Loucy (cell line): ENCODE measurements around the gene GRID1.

ENCODE experiments used
- H2AFZ ChIP-seq: fragments of 200-600 bp; sonication (generic); 2 replicates; pipeline ENCODE4 v1.6.0; 2016; ENCODE audit warnings: antibody characterized with exemption, mild to moderate bottlenecking, low read length, moderate library complexity
- H3F3A ChIP-seq: fragments of 200-600 bp; 2 replicates; pipeline ENCODE4 v1.6.0; 2016; ENCODE audit warnings: antibody characterized with exemption, low read depth, mild to moderate bottlenecking
- H3K27me3 ChIP-seq: fragments of 200-600 bp; sonication (generic); 2 replicates; pipeline ENCODE4 v1.6.1; 2014; ENCODE audit warnings: low read length, mild to moderate bottlenecking; ENCODE audit not compliant: insufficient read depth, poor library complexity, severe bottlenecking
- H3K36me3 ChIP-seq: fragments of 200-600 bp; sonication (generic); 2 replicates; pipeline ENCODE4 v1.6.1; 2016; ENCODE audit warnings: low read length; ENCODE audit not compliant: insufficient read depth
- H3K4me1 ChIP-seq: fragments of 200-600 bp; sonication (generic); 2 replicates; pipeline ENCODE4 v1.5.1; 2014; ENCODE audit warnings: low read length, mild to moderate bottlenecking; ENCODE audit not compliant: insufficient read depth, poor library complexity, severe bottlenecking
- H3K4me2 ChIP-seq: fragments of 200-600 bp; sonication (generic); 2 replicates; pipeline ENCODE4 v1.6.0; 2014; ENCODE audit warnings: antibody characterized with exemption, low read length, low read depth, mild to moderate bottlenecking; ENCODE audit not compliant: poor library complexity, severe bottlenecking
- H3K4me3 ChIP-seq: fragments of 200-600 bp; sonication (generic); 2 replicates; pipeline ENCODE4 v1.5.1; 2014; ENCODE audit warnings: low read length, mild to moderate bottlenecking, mixed read lengths; ENCODE audit not compliant: poor library complexity, severe bottlenecking
- H3K79me2 ChIP-seq: fragments of 200-600 bp; sonication (generic); 2 replicates; pipeline ENCODE4 v1.6.1; 2014; ENCODE audit warnings: low read length; ENCODE audit not compliant: insufficient read depth
- H3K9ac ChIP-seq: fragments of 200-600 bp; sonication (generic); 2 replicates; pipeline ENCODE4 v1.6.0; 2014; ENCODE audit warnings: mild to moderate bottlenecking, low read depth, low read length, moderate library complexity; ENCODE audit not compliant: poor library complexity, severe bottlenecking
- H3K9me2 ChIP-seq: fragments of 200-600 bp; sonication (generic); replicated peaks from 2 replicates; pipeline ENCODE4 v1.6.1; 2016; ENCODE audit warnings: low read depth, low read length, mixed read lengths
- H3K9me3 ChIP-seq: fragments of 200-600 bp; sonication (generic); 2 replicates; pipeline ENCODE4 v1.6.1; 2014; ENCODE audit warnings: mild to moderate bottlenecking, antibody characterized with exemption, low read length, low read depth; ENCODE audit not compliant: insufficient read depth
- H4K20me1 ChIP-seq: fragments of 200-600 bp; sonication (generic); 2 replicates; pipeline ENCODE4 v1.6.0; 2014; ENCODE audit warnings: antibody characterized with exemption, low read length, mild to moderate bottlenecking; ENCODE audit not compliant: insufficient read depth, poor library complexity, severe bottlenecking
- CTCF ChIP-seq: fragments of 200-600 bp; sonication (generic); conservative IDR thresholded peaks from 2 replicates; pipeline ENCODE4 v1.5.1; 2014; ENCODE audit warnings: mild to moderate bottlenecking, antibody characterized with exemption, low read length
- EZH2phosphoT487 ChIP-seq: fragments of 200-600 bp; IDR thresholded peaks from 2 replicates; pipeline ENCODE4 v1.6.1; 2018; ENCODE audit warnings: antibody characterized with exemption, mild to moderate bottlenecking, moderate library complexity, borderline replicate concordance

Gene GRID1

GRCh38 chr10:86410542-86411124 lies 44.0 kb upstream of the GRID1 start:
- Histone ChIP-seq H3K9me3 (no peaks in the 10 kb centered on the region), H3K4me3 (peak overlapping the region; percentile 70), H2AFZ (peak overlapping the region; percentile 68), H3K4me1 (peaks cover 35% of the 10 kb centered on the region), H3K27me3 (no peaks in the 10 kb centered on the region), H3K4me2 (peak overlapping the region; percentile 77), H3F3A (peaks cover 13% of the 10 kb centered on the region), H3K9ac (peak overlapping the region; percentile 62), H3K36me3 (no peaks in the 10 kb centered on the region), H3K79me2 (no peaks in the 10 kb centered on the region), H4K20me1 (no peaks in the 10 kb centered on the region), H3K9me2 (no peaks in the 10 kb centered on the region)
- TF ChIP-seq CTCF (no peak), EZH2phosphoT487 (no peak)

DNA sequence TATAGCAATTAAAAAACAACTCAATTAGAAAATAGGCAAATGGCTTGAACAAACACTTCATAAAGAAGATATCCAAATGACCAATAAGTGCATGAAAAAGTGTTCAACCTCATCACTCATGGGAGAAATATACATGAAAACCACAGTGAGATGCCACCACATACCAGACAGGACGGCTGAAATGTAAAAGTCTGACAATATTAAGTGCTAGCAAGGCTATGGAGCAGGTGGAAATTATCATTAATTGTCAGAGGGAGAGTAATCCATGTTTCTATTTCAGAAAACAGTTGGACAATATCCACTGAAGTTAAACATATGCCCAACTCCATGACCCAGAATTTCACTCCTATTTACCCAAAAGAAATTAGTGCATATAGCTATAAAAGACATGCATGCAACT lies 42.6 kb upstream of the GRID1 start:
- Histone ChIP-seq H2AFZ (no peak overlapping the region), H3K4me1 (peaks cover 27% of the 10 kb centered on the region), H3K9me3 (peaks cover 2% of the 10 kb centered on the region; the same call in 1 of the 2 replicates), H3K4me3 (no peak overlapping the region), H3K27me3 (no peaks in the 10 kb centered on the region), H3K9ac (no peak overlapping the region), H4K20me1 (no peaks in the 10 kb centered on the region), H3F3A (peaks cover 13% of the 10 kb centered on the region), H3K4me2 (no peak overlapping the region), H3K9me2 (no peaks in the 10 kb centered on the region), H3K79me2 (no peaks in the 10 kb centered on the region), H3K36me3 (no peaks in the 10 kb centered on the region)
- TF ChIP-seq EZH2phosphoT487 (no peak), CTCF (no peak)

- H3K4me1 ChIP-seq: peaks cover 3% of the 10 kb centered on the region
- TF ChIP-seq EZH2phosphoT487: no peak
- TF ChIP-seq CTCF: no peak
- H2AFZ ChIP-seq: no peak overlapping the region
- no peaks in the 10 kb centered on the region for H3K36me3 ChIP-seq
- H3K4me3 ChIP-seq: no peak overlapping the region
- no peak overlapping the region for H3K9ac ChIP-seq
- H3K79me2 ChIP-seq: no peaks in the 10 kb centered on the region
- no peaks in the 10 kb centered on the region for H3F3A ChIP-seq
- H4K20me1 ChIP-seq: no peaks in the 10 kb centered on the region
- H3K9me3 ChIP-seq: peaks cover 2% of the 10 kb centered on the region; the same call in 1 of the 2 replicates
- no peak overlapping the region for H3K4me2 ChIP-seq
- H3K27me3 ChIP-seq: no peaks in the 10 kb centered on the region
- no peaks in the 10 kb centered on the region for H3K9me2 ChIP-seq
These were observed 36.7 kb upstream of the GRID1 start for GRCh38 chr10:86403183-86403797.
